Hematopoietic multipotent progenitor cell treated with erythropoietin and hydrocortisone succinate and interleukin-3 and kit ligand, for 4 days (in vitro differentiated cells): ENCODE data around the gene TEX38.
A peak's percentile ranks its signal among the peaks of the same experiment; 100 is the strongest.
"Not testable (repeated sequence)": the region's sequence is repeated elsewhere in the genome, so short reads cannot be mapped to it uniquely, and the experiment has no call there.

Experiments
- DNase-seq: peaks from one replicate; pipeline ENCODE4 v3.0.0-alpha.2; 2015

TEX38 gene

GRCh38 chr1:46656643-46657042, 15.0 kb upstream of the TEX38 start:
- DNase-seq = no peak

DNA sequence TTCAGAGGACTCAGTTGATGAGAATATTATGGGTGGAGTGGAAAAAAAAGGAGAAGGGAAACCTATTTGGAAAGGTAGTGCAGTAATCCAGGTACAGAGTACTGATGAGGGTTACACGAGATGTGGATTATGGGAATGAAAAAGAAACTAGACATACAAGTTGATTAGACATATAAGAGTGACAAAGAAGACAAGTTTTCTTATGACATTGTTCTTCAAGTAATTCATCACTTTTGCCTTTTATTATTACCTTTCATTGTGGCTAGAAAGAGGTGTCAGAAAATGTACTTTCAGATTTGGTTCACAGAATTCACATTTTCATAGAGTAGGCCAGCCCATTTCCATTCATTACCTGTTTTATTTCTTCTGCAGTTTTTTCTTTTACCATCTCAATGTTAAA, 13.9 kb upstream of the TEX38 start:
- no peak for DNase-seq

DNA sequence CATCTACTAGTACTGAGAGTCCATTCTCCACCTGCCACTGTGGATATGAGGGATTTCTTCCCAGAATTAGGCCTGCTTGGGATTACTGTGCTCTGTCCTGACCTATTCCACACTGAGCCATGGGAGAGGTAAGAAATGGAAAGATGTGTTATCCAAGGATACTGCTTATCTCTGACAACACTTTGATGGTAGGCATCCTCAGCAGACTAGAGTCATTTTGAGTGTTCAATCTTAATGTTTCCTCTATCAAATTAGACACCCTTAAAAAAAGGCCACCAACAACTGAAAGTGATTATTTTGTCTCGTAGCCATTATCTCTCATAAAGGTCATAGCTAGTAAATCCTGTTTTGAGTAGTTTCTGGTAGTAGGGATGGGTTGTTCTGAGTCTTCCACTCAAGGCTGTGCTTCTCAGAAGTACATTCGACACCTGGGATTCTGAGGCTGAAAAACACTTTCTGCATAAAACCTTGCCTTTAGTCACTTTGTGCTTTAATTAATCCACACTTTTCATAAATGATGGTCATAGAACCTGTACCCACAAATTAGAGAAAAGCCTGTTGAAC, 12.3 kb upstream of the TEX38 start:
- DNase-seq = no peak

GRCh38 chr1:46660116-46660515, 11.5 kb upstream of the TEX38 start:
- DNase-seq = not testable (repeated sequence)

- DNase-seq = not testable (repeated sequence)
Observed at GRCh38 chr1:46662919-46663318, 8.7 kb upstream of the TEX38 start.

- DNase-seq = no peak
Observed at GRCh38 chr1:46665983-46666382, 5.7 kb upstream of the TEX38 start.

GRCh38 chr1:46667782-46668760, 3.6 kb upstream of the TEX38 start, which contains the start of gene ATPAF1:
ATPAF1 (minus strand) TSS chr1:46668364; CDS start chr1:46668322, 42 bp downstream.
- peak; percentile 91 for DNase-seq

DNA sequence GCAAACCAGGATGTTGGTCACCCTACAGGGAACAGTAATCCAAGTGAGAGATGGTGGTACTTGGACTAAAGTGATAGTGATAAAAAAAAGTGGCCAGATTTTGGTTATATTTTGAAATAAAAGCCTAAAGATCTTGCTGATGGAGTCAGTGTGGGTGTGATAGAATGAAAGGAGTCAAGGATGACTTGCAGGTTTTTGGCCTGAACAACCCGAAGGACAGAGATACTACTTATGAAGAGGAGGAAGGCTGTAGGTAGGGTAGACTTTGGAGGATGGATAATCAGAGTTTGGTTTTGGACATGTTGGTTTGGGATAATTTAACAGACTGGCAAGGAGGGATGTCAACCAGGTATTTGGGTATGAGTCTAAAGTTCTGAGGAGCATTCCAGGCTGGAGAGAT, 1.5 kb upstream of the TEX38 start:
- no peak for DNase-seq

- peak; percentile 49 for DNase-seq
Observed at GRCh38 chr1:46672696-46673095, 1.0 kb downstream of the TEX38 start.

DNA sequence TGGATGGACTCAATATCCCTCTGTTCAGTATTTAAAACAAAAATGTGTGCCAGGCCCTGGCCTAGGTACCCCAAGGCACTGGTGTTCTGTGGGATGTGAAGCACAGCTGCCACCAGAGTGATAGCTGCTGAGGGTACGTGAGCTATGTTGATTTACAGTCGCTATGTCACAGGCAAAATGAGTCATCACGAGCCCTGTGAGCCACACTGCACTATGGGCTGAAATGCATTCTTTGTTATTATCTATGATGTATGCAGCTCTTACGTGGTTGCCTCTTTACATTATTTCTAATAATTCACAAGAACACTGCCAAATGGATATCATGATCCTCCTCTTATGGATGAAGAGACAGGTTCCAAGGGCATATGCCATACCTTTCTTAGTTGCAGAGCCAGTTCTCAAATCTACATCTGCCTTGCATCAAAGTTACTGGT, 2.1 kb downstream of the TEX38 start:
- DNase-seq = peak; percentile 82

GRCh38 chr1:46675549-46676314, 4.1 kb downstream of the TEX38 start:
- no peak for DNase-seq

DNA sequence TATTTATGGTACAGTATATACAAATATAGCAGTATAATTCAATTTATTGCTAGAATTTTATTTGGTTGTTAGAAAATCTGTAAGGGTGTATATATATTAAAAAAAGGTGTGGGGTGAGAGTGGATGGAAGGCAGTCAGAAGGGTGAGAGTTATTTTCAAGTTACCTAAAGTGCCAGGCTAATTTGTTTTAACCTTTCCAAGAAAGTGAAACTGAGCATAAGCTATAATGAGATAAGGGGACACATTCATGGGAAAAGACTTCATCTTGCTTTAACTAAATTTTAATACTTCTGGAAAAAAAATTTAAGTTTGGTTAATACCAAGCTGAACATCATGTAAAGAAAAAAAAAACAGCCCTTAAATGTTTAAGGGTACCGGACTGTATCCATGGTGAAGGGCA, 4.9 kb downstream of the TEX38 start:
- no peak for DNase-seq

- DNase-seq = no peak
Observed at GRCh38 chr1:46677339-46677738, 5.7 kb downstream of the TEX38 start.

DNA sequence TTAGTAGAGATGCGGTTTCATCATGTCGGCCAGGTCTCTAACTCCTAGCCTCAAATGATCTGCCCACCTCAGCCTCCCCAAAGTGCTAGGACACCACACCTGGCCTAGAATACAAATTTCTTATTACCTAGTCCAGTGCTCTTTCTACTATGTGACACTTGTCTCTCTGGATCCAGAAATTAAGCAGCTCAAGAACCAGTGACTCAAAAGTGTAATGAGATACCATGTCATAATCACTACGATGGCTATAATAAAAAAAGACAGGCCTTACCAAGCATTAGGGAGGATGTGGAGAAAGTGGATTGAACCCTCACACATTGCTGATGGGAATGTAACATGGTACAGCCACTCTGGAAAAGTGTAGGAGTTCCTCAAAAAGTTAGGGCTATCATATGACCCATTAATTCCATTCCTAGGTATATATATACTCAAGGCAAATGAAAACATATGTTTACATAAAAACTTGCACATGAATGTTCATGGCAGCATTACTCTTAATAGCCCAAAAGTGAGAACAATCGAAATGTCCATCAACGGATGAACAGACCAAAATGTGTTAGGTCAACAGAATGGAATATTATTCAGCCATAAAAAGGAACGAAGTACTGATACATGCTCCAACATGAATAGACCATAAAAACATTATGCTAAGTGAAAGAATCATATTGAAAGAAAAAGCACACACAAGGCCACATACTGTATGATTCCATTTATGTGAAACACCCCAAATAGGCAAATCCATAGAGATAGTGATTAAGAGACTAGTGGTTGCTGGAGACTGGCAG, 8.3 kb downstream of the TEX38 start:
- no peak for DNase-seq

DNA sequence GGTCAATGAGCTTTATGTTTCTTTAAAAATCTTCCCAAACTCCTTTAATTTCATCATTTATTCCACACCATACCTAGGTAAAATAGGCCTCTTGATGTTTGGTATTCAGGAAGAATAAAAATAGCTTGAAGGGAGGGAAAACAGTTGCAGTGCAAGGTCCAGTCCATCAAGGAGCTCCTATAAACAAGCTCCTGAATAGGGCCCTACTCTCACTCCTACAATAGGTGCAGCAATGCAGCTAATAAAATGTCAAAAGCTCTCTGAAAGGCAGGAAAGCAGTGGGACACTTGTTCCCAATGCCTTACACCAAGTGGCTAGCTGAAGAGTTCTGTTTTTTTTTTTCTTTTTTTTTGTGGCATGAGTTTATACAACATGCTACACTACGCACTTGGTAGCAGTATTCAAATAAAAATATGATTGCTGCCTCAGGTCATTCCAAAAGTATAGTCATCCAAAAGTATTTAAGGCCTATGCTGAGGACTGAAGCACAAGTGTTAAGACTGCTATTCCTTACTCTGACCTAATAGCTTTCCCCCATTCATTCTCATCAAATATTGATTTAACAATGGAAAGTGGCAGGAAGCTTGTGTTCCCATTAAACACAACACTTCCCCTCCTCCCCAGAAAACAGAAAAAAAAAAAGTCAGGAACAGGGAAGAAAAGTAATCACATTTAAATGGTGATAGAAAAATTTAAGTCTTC, 9.8 kb downstream of the TEX38 start:
- no peak for DNase-seq

DNA sequence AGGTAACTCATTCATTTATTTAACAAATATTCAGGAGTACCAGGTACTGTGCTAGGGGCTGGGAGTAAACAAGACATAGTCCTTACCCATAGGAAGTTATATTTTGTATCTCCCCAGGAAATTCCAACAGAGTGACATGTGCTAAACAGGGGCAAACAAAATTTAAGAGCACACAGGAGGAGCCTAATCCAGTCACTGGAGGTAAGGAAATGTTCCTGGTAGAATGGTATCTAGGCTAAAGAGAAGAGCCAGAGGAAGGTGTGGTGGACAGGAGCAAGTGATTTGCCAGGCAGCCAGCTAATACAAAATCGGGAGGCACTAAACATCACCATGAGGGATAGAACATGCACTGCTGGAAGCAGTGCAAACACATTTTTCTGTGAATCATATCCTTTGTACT, 10.4 kb downstream of the TEX38 start:
- DNase-seq = no peak

DNA sequence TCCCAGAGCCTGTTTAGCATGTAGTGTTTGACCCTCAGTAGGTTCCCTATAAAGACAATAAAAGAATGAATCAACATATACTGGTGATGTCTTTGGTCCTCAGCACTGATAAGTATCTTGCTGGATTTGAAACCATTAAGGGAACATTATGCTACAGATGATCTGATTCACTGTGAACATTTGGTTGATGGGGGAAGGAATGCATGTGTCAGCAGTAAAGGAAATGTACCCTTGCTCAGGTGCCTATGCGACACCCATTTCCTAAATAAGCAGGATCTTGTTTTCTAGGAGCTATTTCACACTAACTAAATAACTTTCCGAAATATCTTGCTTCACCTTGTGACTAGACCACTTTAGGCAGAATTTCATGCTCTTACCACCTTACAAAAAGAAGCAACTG, 13.0 kb downstream of the TEX38 start:
- no peak for DNase-seq

- no peak for DNase-seq
Observed at GRCh38 chr1:46686255-46686654, 14.6 kb downstream of the TEX38 start.

GRCh38 chr1:46687093-46687659, 15.5 kb downstream of the TEX38 start:
- DNase-seq = peak; percentile 82

GRCh38 chr1:46687921-46688509, 16.4 kb downstream of the TEX38 start:
- peak; percentile 24 for DNase-seq

DNA sequence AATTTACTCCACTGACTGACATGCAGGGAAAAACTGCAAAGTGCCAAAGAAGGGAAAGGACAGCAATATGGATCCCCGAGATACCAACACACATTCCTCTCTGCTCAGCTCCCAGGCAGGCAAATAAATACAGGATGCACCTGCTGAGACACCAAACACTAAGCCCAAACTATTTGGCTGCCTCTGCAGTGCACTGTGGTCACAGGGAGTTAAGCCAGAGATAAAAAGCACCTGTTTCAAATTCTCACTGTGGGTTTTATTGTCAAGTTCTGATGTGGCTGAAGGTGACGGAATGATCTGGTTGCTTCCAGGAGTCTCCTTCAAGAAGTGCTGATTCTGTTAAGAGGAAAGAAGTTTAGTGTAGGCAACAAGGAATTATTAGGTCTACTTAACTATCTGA, 17.7 kb downstream of the TEX38 start:
- DNase-seq = no peak
